ENCODE measurements around the gene RPS6KA3.

- TF ChIP-seq POLR2A (IDR thresholded peaks at IDR 0.05) (no peak), CTCF (IDR thresholded peaks at IDR 0.05) (no peak)
Observed at GRCh38 chrX:20225488-20225833, 41.2 kb downstream of the RPS6KA3 start.
